ENCODE data around the gene TENM3. TPM values are rescaled to one million over a fixed set of nuclear protein-coding genes. Genes with fewer than 3 reads are reported as not detected.

TENM3 gene
- total RNA-seq, 2 experiments from 2014 or later = not detected

- ATAC-seq (ENCODE audit: low read depth) = no peak
Observed at GRCh38 chr4:182435401-182435800, 192.2 kb downstream of the TENM3 start.

GRCh38 chr4:182443070-182443469 is 199.9 kb downstream of the TENM3 start:
- POLR2A ChIA-PET = no interaction called here
- DNase-seq = no peak
- Mint-ChIP-seq H3K4me3 (no peak overlapping the region), H3K27me3 (peaks cover 28% of the 10 kb centered on the region), H3K36me3 (no peaks in the 10 kb centered on the region), H3K27ac (no peak overlapping the region), H3K4me1 (peaks cover 2% of the 10 kb centered on the region), H3K9me3 (no peaks in the 10 kb centered on the region)
- ATAC-seq (ENCODE audit: low read depth) = no peak

More at GRCh38 chr4:182435401-182435800, 192.2 kb downstream of the TENM3 start:
- no peak for DNase-seq
- H3K36me3 Mint-ChIP-seq = no peaks in the 10 kb centered on the region
- no peaks in the 10 kb centered on the region for H3K4me1 Mint-ChIP-seq
- peaks cover 8% of the 10 kb centered on the region for H3K27me3 Mint-ChIP-seq
- H3K9me3 Mint-ChIP-seq = no peaks in the 10 kb centered on the region
- no peak overlapping the region for H3K27ac Mint-ChIP-seq
- POLR2A ChIA-PET = no interaction called here
- H3K4me3 Mint-ChIP-seq = no peak overlapping the region

- H3K27ac Mint-ChIP-seq = peak overlapping the region; percentile 12
- DNase-seq (no peak), ATAC-seq (ENCODE audit: low read depth) (no peak)
- POLR2A ChIA-PET = interaction anchor here (0.6 kb wide), 1 partner anchor 1445 kb away, joined by 4 read pairs; no protein-coding TSS in a partner anchor
- H3K4me3 Mint-ChIP-seq = peak overlapping the region; percentile 53
- H3K27me3 Mint-ChIP-seq = peaks cover 56% of the 10 kb centered on the region
- no peaks in the 10 kb centered on the region for H3K9me3 Mint-ChIP-seq
- peaks cover 9% of the 10 kb centered on the region for H3K4me1 Mint-ChIP-seq
- H3K36me3 Mint-ChIP-seq = no peaks in the 10 kb centered on the region
Observed at GRCh38 chr4:182447767-182448280, 204.6 kb downstream of the TENM3 start.

- H3K9me3 Mint-ChIP-seq = no peaks in the 10 kb centered on the region
- peaks cover 60% of the 10 kb centered on the region for H3K27me3 Mint-ChIP-seq
- peak; percentile 37 for DNase-seq
- H3K4me1 Mint-ChIP-seq = peaks cover 9% of the 10 kb centered on the region
- POLR2A ChIA-PET = no interaction called here
- peak; percentile 93 for ATAC-seq (ENCODE audit: low read depth)
- H3K27ac Mint-ChIP-seq = no peak overlapping the region
- no peaks in the 10 kb centered on the region for H3K36me3 Mint-ChIP-seq
- peak overlapping the region; percentile 66 for H3K4me3 Mint-ChIP-seq
Observed at GRCh38 chr4:182448281-182449151, 205.3 kb downstream of the TENM3 start.

- no peaks in the 10 kb centered on the region for H3K9me3 Mint-ChIP-seq
- no peak for DNase-seq
- H3K27me3 Mint-ChIP-seq = peaks cover 62% of the 10 kb centered on the region
- POLR2A ChIA-PET = interaction anchor here (0.9 kb wide), 1 partner anchor 360 kb away, joined by 3 read pairs; no protein-coding TSS in a partner anchor
- H3K4me3 Mint-ChIP-seq = peak overlapping the region; percentile 58
- ATAC-seq (ENCODE audit: low read depth) = no peak
- no peak overlapping the region for H3K27ac Mint-ChIP-seq
- H3K4me1 Mint-ChIP-seq = peaks cover 9% of the 10 kb centered on the region
- no peaks in the 10 kb centered on the region for H3K36me3 Mint-ChIP-seq
Observed at GRCh38 chr4:182449186-182449929, 206.2 kb downstream of the TENM3 start.

GRCh38 chr4:182449930-182450439 is 206.8 kb downstream of the TENM3 start:
- no peak for DNase-seq
- no peaks in the 10 kb centered on the region for H3K9me3 Mint-ChIP-seq
- H3K4me1 Mint-ChIP-seq = peaks cover 9% of the 10 kb centered on the region
- ATAC-seq (ENCODE audit: low read depth) = no peak
- POLR2A ChIA-PET = interaction anchor here (0.9 kb wide), 1 partner anchor 359 kb away, joined by 3 read pairs; no protein-coding TSS in a partner anchor
- peak overlapping the region; percentile 39 for H3K4me3 Mint-ChIP-seq
- H3K27ac Mint-ChIP-seq = no peak overlapping the region
- peaks cover 65% of the 10 kb centered on the region for H3K27me3 Mint-ChIP-seq
- H3K36me3 Mint-ChIP-seq = no peaks in the 10 kb centered on the region

GRCh38 chr4:182451441-182451840 is 208.2 kb downstream of the TENM3 start:
- Mint-ChIP-seq H3K27ac (no peak overlapping the region), H3K36me3 (no peaks in the 10 kb centered on the region)
- no peak for ATAC-seq (ENCODE audit: low read depth)

GRCh38 chr4:182453830-182454229 is 210.6 kb downstream of the TENM3 start:
- peaks cover 6% of the 10 kb centered on the region for H3K4me1 Mint-ChIP-seq
- H3K27me3 Mint-ChIP-seq = peaks cover 42% of the 10 kb centered on the region
- no peak overlapping the region for H3K27ac Mint-ChIP-seq
- H3K36me3 Mint-ChIP-seq = no peaks in the 10 kb centered on the region
- ATAC-seq (ENCODE audit: low read depth) (no peak), DNase-seq (no peak)
- H3K9me3 Mint-ChIP-seq = no peaks in the 10 kb centered on the region
- POLR2A ChIA-PET = no interaction called here
- no peak overlapping the region for H3K4me3 Mint-ChIP-seq

More at GRCh38 chr4:182451441-182451840, 208.2 kb downstream of the TENM3 start:
- Mint-ChIP-seq H3K27me3 (peaks cover 61% of the 10 kb centered on the region), H3K4me3 (no peak overlapping the region), H3K4me1 (peaks cover 9% of the 10 kb centered on the region), H3K9me3 (no peaks in the 10 kb centered on the region)
- no peak for DNase-seq
- POLR2A ChIA-PET = no interaction called here

GRCh38 chr4:182454440-182455013 is 211.3 kb downstream of the TENM3 start:
- POLR2A ChIA-PET = no interaction called here
- DNase-seq (no peak), ATAC-seq (ENCODE audit: low read depth) (no peak)
- Mint-ChIP-seq H3K27ac (no peak overlapping the region), H3K36me3 (no peaks in the 10 kb centered on the region), H3K4me1 (peaks cover 4% of the 10 kb centered on the region), H3K9me3 (no peaks in the 10 kb centered on the region), H3K4me3 (no peak overlapping the region), H3K27me3 (peaks cover 37% of the 10 kb centered on the region)

GRCh38 chr4:182465114-182465513 is 221.9 kb downstream of the TENM3 start:
- DNase-seq (no peak), ATAC-seq (ENCODE audit: low read depth) (no peak)
- no peaks in the 10 kb centered on the region for H3K4me1 Mint-ChIP-seq
- H3K9me3 Mint-ChIP-seq = no peaks in the 10 kb centered on the region
- H3K27me3 Mint-ChIP-seq = peaks cover 6% of the 10 kb centered on the region
- H3K4me3 Mint-ChIP-seq = no peak overlapping the region
- H3K27ac Mint-ChIP-seq = no peak overlapping the region
- POLR2A ChIA-PET = no interaction called here
- H3K36me3 Mint-ChIP-seq = no peaks in the 10 kb centered on the region

GRCh38 chr4:182465979-182466378 is 222.8 kb downstream of the TENM3 start:
- Mint-ChIP-seq H3K9me3 (no peaks in the 10 kb centered on the region), H3K27me3 (peaks cover 6% of the 10 kb centered on the region)

GRCh38 chr4:182470215-182470614 is 227.0 kb downstream of the TENM3 start:
- no peak overlapping the region for H3K4me3 Mint-ChIP-seq
- ATAC-seq (ENCODE audit: low read depth) = no peak
- H3K4me1 Mint-ChIP-seq = no peaks in the 10 kb centered on the region
- DNase-seq = no peak
- H3K27me3 Mint-ChIP-seq = peaks cover 6% of the 10 kb centered on the region
- POLR2A ChIA-PET = no interaction called here
- H3K9me3 Mint-ChIP-seq = no peaks in the 10 kb centered on the region
- no peaks in the 10 kb centered on the region for H3K36me3 Mint-ChIP-seq
- H3K27ac Mint-ChIP-seq = no peak overlapping the region

More at GRCh38 chr4:182465979-182466378, 222.8 kb downstream of the TENM3 start:
- Mint-ChIP-seq H3K4me1 (no peaks in the 10 kb centered on the region), H3K27ac (no peak overlapping the region), H3K36me3 (no peaks in the 10 kb centered on the region), H3K4me3 (no peak overlapping the region)
- POLR2A ChIA-PET = no interaction called here
- ATAC-seq (ENCODE audit: low read depth) = no peak
- DNase-seq = no peak

GRCh38 chr4:182475539-182475938 is 232.3 kb downstream of the TENM3 start:
- no peaks in the 10 kb centered on the region for H3K4me1 Mint-ChIP-seq
- H3K4me3 Mint-ChIP-seq = no peak overlapping the region
- POLR2A ChIA-PET = no interaction called here
- DNase-seq (no peak), ATAC-seq (ENCODE audit: low read depth) (no peak)
- H3K27ac Mint-ChIP-seq = no peak overlapping the region
- H3K9me3 Mint-ChIP-seq = no peaks in the 10 kb centered on the region
- H3K36me3 Mint-ChIP-seq = no peaks in the 10 kb centered on the region
- peaks cover 3% of the 10 kb centered on the region for H3K27me3 Mint-ChIP-seq

Data from activated naive CD8-positive, alpha-beta T cell treated with anti-CD3 and anti-CD28 coated beads, Interleukin-2, amount 10 ng/mL, durations not matched to agents 7 days and 5 days (primary cell).